Progenitor cell of endocrine pancreas (in vitro differentiated cells): ENCODE measurements around the gene ACTN1. TPM values are rescaled to one million over a fixed set of nuclear protein-coding genes. Genes with fewer than 3 reads are reported as not detected.
"Not testable (repeated sequence)": the region's sequence is repeated elsewhere in the genome, so short reads cannot be mapped to it uniquely, and the experiment has no call there.

Experiments
- DNase-seq: peaks from one replicate; pipeline ENCODE4 v3.0.0; 2021; ENCODE audit warnings: low spot score; ENCODE audit not compliant: unreplicated experiment
- H3K27ac Mint-ChIP-seq: 2 replicates; pipeline ENCODE4 v1.8.0; 2021; ENCODE audit warnings: mild to moderate bottlenecking, moderate library complexity, mixed read lengths
- H3K27me3 Mint-ChIP-seq: 2 replicates; pipeline ENCODE4 v1.8.0; 2021; ENCODE audit warnings: mixed read lengths
- H3K36me3 Mint-ChIP-seq: 2 replicates; pipeline ENCODE4 v1.8.0; 2022; ENCODE audit warnings: mixed read lengths; ENCODE audit not compliant: insufficient read depth
- H3K4me1 Mint-ChIP-seq: 2 replicates; pipeline ENCODE4 v1.8.0; 2021; ENCODE audit warnings: low read depth, mixed read lengths
- H3K4me3 Mint-ChIP-seq: 2 replicates; pipeline ENCODE4 v1.8.0; 2021; ENCODE audit warnings: low read depth, mild to moderate bottlenecking, moderate library complexity, mixed read lengths
- H3K9me3 Mint-ChIP-seq: 2 replicates; pipeline ENCODE4 v1.8.0; 2021; ENCODE audit warnings: low read depth, mixed read lengths
- total RNA-seq: library from RNA; stranded (reverse); gene quantifications from 2 replicates; pipeline ENCODE4 v1.2.1, GENCODE V29; 2021
- TF ChIP-seq, protein P1 (sequence below): fragments of 200-600 bp; sonication (generic); IDR thresholded peaks from one replicate; pipeline ENCODE4 v1.5.0; 2021; ENCODE audit warnings: antibody characterized with exemption, mild to moderate bottlenecking; ENCODE audit not compliant: unreplicated experiment

Gene ACTN1
- total RNA-seq, 1 donor from 2014 or later, result 92.6 TPM

DNA sequence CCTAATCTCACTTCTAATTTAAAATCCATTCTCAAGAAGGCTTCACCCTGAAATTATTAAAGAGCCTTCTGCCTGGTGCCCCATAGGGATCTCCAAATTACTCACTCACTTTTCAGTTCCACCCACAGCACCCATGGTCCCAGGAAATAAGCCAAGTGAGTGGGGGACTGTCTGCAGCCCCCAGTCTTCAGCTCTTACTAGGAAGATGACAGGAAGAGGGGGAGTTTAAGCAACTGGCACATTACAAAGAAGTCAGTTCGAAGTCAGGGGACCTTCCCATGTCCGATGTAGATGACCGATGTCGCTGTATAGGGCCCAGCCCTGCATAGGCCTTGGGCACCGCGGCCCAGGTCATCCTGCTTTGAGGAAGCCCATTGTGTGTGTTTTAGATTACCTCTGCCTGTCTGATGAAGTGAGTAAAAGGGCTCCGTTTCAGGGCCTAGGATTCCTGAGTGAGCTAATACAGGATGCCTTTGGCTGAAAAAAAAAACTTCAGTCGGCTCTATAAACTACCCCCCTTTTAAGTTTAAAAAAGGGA, 1.9 kb downstream of the ACTN1 start:
- Mint-ChIP-seq H3K27me3 (peaks cover 6% of the 10 kb centered on the region), H3K4me3 (peak overlapping the region; percentile 85), H3K36me3 (peaks cover 7% of the 10 kb centered on the region), H3K27ac (peak overlapping the region; percentile 89), H3K4me1 (peaks cover 31% of the 10 kb centered on the region), H3K9me3 (no peaks in the 10 kb centered on the region)
- TF ChIP-seq, protein P1, sequence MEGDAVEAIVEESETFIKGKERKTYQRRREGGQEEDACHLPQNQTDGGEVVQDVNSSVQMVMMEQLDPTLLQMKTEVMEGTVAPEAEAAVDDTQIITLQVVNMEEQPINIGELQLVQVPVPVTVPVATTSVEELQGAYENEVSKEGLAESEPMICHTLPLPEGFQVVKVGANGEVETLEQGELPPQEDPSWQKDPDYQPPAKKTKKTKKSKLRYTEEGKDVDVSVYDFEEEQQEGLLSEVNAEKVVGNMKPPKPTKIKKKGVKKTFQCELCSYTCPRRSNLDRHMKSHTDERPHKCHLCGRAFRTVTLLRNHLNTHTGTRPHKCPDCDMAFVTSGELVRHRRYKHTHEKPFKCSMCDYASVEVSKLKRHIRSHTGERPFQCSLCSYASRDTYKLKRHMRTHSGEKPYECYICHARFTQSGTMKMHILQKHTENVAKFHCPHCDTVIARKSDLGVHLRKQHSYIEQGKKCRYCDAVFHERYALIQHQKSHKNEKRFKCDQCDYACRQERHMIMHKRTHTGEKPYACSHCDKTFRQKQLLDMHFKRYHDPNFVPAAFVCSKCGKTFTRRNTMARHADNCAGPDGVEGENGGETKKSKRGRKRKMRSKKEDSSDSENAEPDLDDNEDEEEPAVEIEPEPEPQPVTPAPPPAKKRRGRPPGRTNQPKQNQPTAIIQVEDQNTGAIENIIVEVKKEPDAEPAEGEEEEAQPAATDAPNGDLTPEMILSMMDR, result no peak
- no peak for DNase-seq

DNA sequence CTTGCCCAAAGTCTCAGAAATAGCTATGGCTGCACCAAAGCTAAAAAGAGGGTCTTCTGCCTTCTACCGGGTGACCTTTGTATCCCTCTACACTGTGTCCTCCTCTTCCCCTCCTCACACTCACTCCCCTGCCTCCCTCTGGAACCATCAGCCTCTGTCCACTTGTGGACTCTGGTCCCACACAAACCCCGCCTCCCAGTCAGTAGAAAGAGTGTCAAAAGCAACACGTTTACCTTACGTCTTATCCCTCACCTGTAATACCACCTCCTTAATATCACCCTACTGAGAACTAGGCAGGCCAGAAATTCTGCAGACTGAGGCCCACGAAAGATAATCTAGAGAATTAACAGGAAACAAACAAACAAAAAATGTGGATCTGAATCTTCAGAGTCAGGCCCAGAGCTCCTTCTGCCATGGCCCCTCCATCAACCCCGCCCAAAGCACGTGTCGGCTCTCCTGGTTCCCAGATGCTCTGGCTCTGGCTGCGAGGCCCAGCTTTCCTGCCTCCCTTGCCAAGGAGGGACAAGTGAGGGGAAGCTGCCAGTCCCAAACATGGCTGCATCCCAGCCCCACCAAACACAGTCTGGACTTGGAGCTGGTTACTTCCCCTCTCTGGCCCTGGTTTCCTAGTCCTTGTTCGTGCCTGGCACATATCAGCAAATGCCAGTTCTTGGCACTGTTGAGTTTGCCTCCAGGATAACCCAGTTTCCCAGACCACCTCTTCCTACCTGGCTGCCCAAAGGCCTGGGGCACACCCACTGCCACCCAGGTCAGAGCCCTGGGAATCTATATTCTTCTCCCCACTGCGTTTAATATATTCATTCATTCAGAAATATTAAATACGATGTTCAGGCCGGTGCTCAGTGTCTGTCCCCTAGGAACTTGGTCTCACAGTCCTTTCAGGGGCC, 2.7 kb downstream of the ACTN1 start:
- Mint-ChIP-seq H3K27me3 (peaks cover 2% of the 10 kb centered on the region), H3K36me3 (peaks cover 7% of the 10 kb centered on the region), H3K27ac (peak overlapping the region; percentile 89), H3K4me1 (peaks cover 32% of the 10 kb centered on the region), H3K4me3 (peak overlapping the region; percentile 85), H3K9me3 (no peaks in the 10 kb centered on the region)
- DNase-seq, result no peak
- TF ChIP-seq, protein P1, result no peak

DNA sequence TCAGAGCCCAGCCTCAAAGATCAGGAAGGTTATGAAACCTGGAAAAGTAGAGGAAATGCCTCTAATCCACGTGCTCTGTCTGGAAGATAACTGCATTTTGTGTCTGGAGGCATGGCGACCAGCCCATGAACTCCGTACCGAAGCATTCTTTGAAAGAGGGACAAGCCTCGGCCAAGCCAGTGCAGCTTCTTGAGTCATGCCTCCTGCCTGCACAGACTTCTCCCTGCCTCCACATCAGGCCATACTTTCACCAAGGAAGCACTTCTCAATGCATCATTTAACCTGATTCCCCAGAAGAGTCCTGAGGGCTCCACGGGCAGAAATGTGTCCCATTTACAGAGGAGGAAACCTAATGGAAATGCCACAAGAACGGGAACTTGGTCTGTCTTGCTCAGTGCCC, 3.4 kb downstream of the ACTN1 start:
- H3K36me3 Mint-ChIP-seq, result peaks cover 9% of the 10 kb centered on the region
- TF ChIP-seq, protein P1, result no peak

DNA sequence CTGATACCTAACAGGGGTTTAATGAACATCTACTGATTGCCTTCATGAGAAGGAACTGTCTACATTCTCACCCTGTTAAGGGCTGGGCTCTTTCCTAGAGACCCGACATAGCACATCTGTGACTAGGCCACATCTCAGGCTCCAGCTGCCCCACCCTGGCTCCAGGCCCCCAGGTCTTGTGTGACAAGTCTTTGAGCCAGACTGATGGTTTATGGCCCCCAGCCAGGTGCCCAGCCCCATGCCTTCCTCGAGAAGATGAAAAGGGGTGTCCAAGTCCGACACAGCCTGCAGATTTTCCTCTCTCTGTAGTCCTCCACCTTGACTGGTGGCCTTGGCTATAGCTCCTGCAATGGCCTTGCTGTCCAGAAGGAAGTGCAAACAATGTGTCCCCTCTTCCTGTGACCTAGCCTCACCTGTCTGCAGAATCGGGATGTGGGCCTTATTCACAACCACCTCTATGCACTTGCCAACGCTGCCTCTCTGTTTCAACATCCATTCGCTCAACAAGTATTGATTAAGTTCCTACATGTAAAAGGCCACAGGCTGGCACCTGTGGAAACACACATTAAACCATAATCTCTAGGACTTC, 4.2 kb downstream of the ACTN1 start:
- Mint-ChIP-seq H3K27ac (peak overlapping the region; percentile 62), H3K27me3 (no peaks in the 10 kb centered on the region), H3K4me1 (peaks cover 42% of the 10 kb centered on the region), H3K4me3 (peak overlapping the region; percentile 15), H3K9me3 (no peaks in the 10 kb centered on the region), H3K36me3 (peaks cover 9% of the 10 kb centered on the region)
- TF ChIP-seq, protein P1, result no peak
- DNase-seq, result no peak

More for the DNA sequence above, 3.4 kb downstream of the ACTN1 start:
- H3K4me1 Mint-ChIP-seq, result peaks cover 39% of the 10 kb centered on the region
- H3K27ac Mint-ChIP-seq, result no peak overlapping the region
- no peaks in the 10 kb centered on the region for H3K27me3 Mint-ChIP-seq
- no peaks in the 10 kb centered on the region for H3K9me3 Mint-ChIP-seq
- no peak overlapping the region for H3K4me3 Mint-ChIP-seq
- no peak for DNase-seq

DNA sequence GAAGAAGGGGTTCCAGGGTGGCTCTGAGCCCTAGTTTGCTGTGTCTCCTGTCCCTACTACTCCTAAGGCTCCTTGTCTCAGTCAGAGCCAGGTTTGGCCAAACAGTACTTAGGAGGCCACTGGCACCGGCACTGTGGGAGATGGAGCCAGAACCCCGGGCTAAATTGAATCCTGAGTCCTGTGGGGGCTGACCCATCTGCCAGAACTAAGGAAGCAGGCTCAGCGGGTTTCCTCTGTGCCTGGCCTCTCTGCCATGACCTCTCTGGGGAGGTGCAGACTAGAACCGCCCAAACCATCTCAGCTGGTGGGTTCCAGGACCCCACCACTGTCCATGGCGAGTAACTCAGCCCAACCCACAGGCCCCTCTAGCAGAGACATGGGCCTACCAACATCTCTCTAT, 5.5 kb downstream of the ACTN1 start:
- no peaks in the 10 kb centered on the region for H3K27me3 Mint-ChIP-seq
- H3K4me1 Mint-ChIP-seq, result peaks cover 46% of the 10 kb centered on the region
- peaks cover 9% of the 10 kb centered on the region for H3K36me3 Mint-ChIP-seq
- no peak overlapping the region for H3K27ac Mint-ChIP-seq
- TF ChIP-seq, protein P1, result no peak
- H3K4me3 Mint-ChIP-seq, result no peak overlapping the region
- no peaks in the 10 kb centered on the region for H3K9me3 Mint-ChIP-seq
- no peak for DNase-seq

DNA sequence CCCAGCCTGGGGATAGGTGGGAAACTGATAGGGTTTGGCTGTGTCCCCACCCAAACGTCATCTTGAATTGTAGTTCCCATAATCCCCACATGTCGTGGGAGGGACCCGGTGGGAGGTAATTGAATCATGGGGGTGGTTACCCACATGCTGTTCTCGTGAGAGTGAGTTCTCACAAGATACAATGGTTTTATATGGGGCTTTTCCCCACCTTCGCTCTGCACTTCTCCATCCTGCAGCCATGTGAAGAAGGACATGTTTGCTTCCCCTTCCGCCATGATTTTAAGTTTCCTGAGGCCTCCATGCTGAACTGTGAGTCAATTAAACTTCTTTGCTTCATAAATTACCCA, 5.9 kb downstream of the ACTN1 start:
- not testable (repeated sequence) for H3K27me3 Mint-ChIP-seq, DNase-seq, H3K36me3 Mint-ChIP-seq, H3K4me3 Mint-ChIP-seq, H3K27ac Mint-ChIP-seq, H3K9me3 Mint-ChIP-seq
- peaks cover 47% of the 10 kb centered on the region for H3K4me1 Mint-ChIP-seq
